Hematopoietic multipotent progenitor cell treated with erythropoietin and hydrocortisone succinate and interleukin-3 and kit ligand, for 8 days (in vitro differentiated cells): ENCODE measurements around the gene CNTN2.

ENCODE experiments used
- DNase-seq: peaks from one replicate; pipeline ENCODE4 v3.0.0-alpha.2; 2015

CNTN2 gene

GRCh38 chr1:205020466-205020865, 22.5 kb upstream of the CNTN2 start:
- no peak for DNase-seq

- DNase-seq = no peak
Measured at GRCh38 chr1:205024679-205025078, 18.3 kb upstream of the CNTN2 start.

GRCh38 chr1:205025239-205025638, 17.8 kb upstream of the CNTN2 start:
- DNase-seq = no peak

- no peak for DNase-seq
Measured at GRCh38 chr1:205026181-205026580, 16.8 kb upstream of the CNTN2 start.

- DNase-seq = no peak
Measured at GRCh38 chr1:205028390-205028789, 14.6 kb upstream of the CNTN2 start.

GRCh38 chr1:205028924-205029323, 14.1 kb upstream of the CNTN2 start:
- no peak for DNase-seq

- DNase-seq = no peak
Measured at GRCh38 chr1:205030241-205030640, 12.8 kb upstream of the CNTN2 start.

GRCh38 chr1:205030896-205031295, 12.1 kb upstream of the CNTN2 start:
- DNase-seq = no peak

GRCh38 chr1:205032508-205032907, 10.5 kb upstream of the CNTN2 start:
- DNase-seq = no peak

- no peak for DNase-seq
Measured at GRCh38 chr1:205037539-205037938, 5.5 kb upstream of the CNTN2 start.

- DNase-seq = no peak
Measured at GRCh38 chr1:205038132-205038786, 4.8 kb upstream of the CNTN2 start.

- no peak for DNase-seq
Measured at GRCh38 chr1:205041001-205041715, 1.9 kb upstream of the CNTN2 start.

GRCh38 chr1:205041998-205042910, 758 bp upstream of the CNTN2 start:
- no peak for DNase-seq

- DNase-seq = no peak
Measured at GRCh38 chr1:205043866-205044265, 854 bp downstream of the CNTN2 start.

GRCh38 chr1:205044741-205045140, 1.7 kb downstream of the CNTN2 start:
- no peak for DNase-seq

GRCh38 chr1:205045146-205045545, 2.1 kb downstream of the CNTN2 start:
- no peak for DNase-seq

- DNase-seq = no peak
Measured at GRCh38 chr1:205046870-205047269, 3.9 kb downstream of the CNTN2 start.

- DNase-seq = no peak
Measured at GRCh38 chr1:205047764-205048231, 4.8 kb downstream of the CNTN2 start.

GRCh38 chr1:205048382-205048781, 5.4 kb downstream of the CNTN2 start:
- no peak for DNase-seq

- DNase-seq = no peak
Measured at GRCh38 chr1:205049479-205049878, 6.5 kb downstream of the CNTN2 start.

GRCh38 chr1:205052690-205053089, 9.7 kb downstream of the CNTN2 start:
- DNase-seq = no peak

- no peak for DNase-seq
Measured at GRCh38 chr1:205053296-205053695, 10.3 kb downstream of the CNTN2 start.

GRCh38 chr1:205054013-205054412, 11.0 kb downstream of the CNTN2 start:
- no peak for DNase-seq
